ENCODE measurements around the gene ARHGAP31. TPM values are rescaled to one million over a fixed set of nuclear protein-coding genes. Genes with fewer than 3 reads are reported as not detected.

ARHGAP31 gene
- total and polyA plus RNA-seq, 7 donors = 3.5 to 18.0 (median 11.0) TPM

GRCh38 chr3:119349354-119350041 lies 55.3 kb downstream of the ARHGAP31 start:
- no peak overlapping the region for H3K4me3 ChIP-seq
- no peaks in the 10 kb centered on the region for H3K9me3 ChIP-seq
- intact Hi-C loops (cut with DNase I) = loop anchor here (10.0 kb wide), 1 partner anchor 75 kb away; no protein-coding TSS in a partner anchor
- H3K27me3 ChIP-seq = no peaks in the 10 kb centered on the region
- peak overlapping the region in 2 of 4 donors; percentile 23 to 40 for H3K27ac ChIP-seq
- H3K4me1 ChIP-seq = peaks cover 0 to 7% (median 2%) of the 10 kb centered on the region in 4 donors
- DNase-seq = no peak
- TF ChIP-seq EP300 (IDR thresholded peaks at IDR 0.05) = no peak
- TF ChIP-seq POLR2AphosphoS5 (IDR thresholded peaks at IDR 0.05) = no peak
- TF ChIP-seq POLR2A (IDR thresholded peaks at IDR 0.05) = no peak
- no peak for TF ChIP-seq CTCF (IDR thresholded peaks at IDR 0.05)
- H3K36me3 ChIP-seq = no peaks in the 10 kb centered on the region
- 61 to 70% methylated on average over 4 of the region's 4 CpGs for WGBS, 2 donors

- intact Hi-C loops (cut with DNase I) = loop anchor here (10.0 kb wide), 1 partner anchor 75 kb away; no protein-coding TSS in a partner anchor
- Histone ChIP-seq H3K27me3 (no peaks in the 10 kb centered on the region), H3K9me3 (no peaks in the 10 kb centered on the region), H3K36me3 (no peaks in the 10 kb centered on the region), H3K4me3 (no peak overlapping the region), H3K27ac (peak overlapping the region in 3 of 4 donors; percentile 23 to 40 (median 33)), H3K4me1 (peaks cover 0 to 7% (median 2%) of the 10 kb centered on the region in 4 donors)
- TF ChIP-seq CTCF (IDR thresholded peaks at IDR 0.05) (no peak), POLR2A (IDR thresholded peaks at IDR 0.05) (no peak), EP300 (IDR thresholded peaks at IDR 0.05) (no peak), POLR2AphosphoS5 (IDR thresholded peaks at IDR 0.05) (no peak)
- no peak for DNase-seq
- 65 to 76% methylated on average over 10 of the region's 10 CpGs for WGBS, 2 donors
These were observed 55.9 kb downstream of the ARHGAP31 start for GRCh38 chr3:119350114-119350513.

DNA sequence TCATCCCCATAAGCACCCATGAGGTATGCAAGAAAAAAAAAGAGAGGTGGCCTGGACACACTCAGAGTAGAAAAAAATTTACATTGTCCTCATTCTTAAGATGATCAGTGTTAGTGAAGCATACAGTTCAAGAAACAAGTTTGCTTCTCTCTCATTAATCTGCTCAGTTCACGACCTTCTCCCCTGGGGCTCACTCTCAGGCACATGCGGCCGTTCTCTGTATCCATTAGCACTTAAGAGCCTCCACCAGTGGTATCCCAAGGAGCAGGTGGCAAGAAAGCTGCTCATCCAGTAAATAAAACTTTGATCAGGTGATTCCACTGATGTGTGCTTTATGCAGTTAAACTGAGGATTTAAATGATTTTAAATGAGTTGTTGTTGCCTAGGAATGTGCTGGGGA lies 57.4 kb downstream of the ARHGAP31 start:
- H3K27ac ChIP-seq = peak overlapping the region in 1 of 4 donors; percentile 40
- H3K4me3 ChIP-seq = no peak overlapping the region
- no peaks in the 10 kb centered on the region for H3K9me3 ChIP-seq
- no peaks in the 10 kb centered on the region for H3K36me3 ChIP-seq
- H3K27me3 ChIP-seq = no peaks in the 10 kb centered on the region
- DNase-seq = no peak
- intact Hi-C loops (cut with DNase I) = loop anchor here (10.0 kb wide), 1 partner anchor 77 kb away; no protein-coding TSS in a partner anchor
- peaks cover 0 to 7% (median 2%) of the 10 kb centered on the region in 4 donors for H3K4me1 ChIP-seq
- TF ChIP-seq POLR2A (IDR thresholded peaks at IDR 0.05) (no peak), POLR2AphosphoS5 (IDR thresholded peaks at IDR 0.05) (no peak), CTCF (IDR thresholded peaks at IDR 0.05) (no peak), EP300 (IDR thresholded peaks at IDR 0.05) (no peak)
- 81 to 83% methylated on average over 3 of the region's 3 CpGs for WGBS, 2 donors

GRCh38 chr3:119352034-119352609 lies 57.9 kb downstream of the ARHGAP31 start:
- intact Hi-C loops (cut with DNase I) = loop anchor here (10.0 kb wide), 1 partner anchor 77 kb away; no protein-coding TSS in a partner anchor
- no peak for DNase-seq
- no peaks in the 10 kb centered on the region for H3K36me3 ChIP-seq
- H3K27me3 ChIP-seq = no peaks in the 10 kb centered on the region
- peaks cover 0 to 7% (median 2%) of the 10 kb centered on the region in 4 donors for H3K4me1 ChIP-seq
- 53 to 84% methylated on average over 4 of the region's 4 CpGs for WGBS, 2 donors
- no peak for TF ChIP-seq POLR2A (IDR thresholded peaks at IDR 0.05)
- TF ChIP-seq CTCF (IDR thresholded peaks at IDR 0.05) = no peak
- TF ChIP-seq POLR2AphosphoS5 (IDR thresholded peaks at IDR 0.05) = no peak
- no peak for TF ChIP-seq EP300 (IDR thresholded peaks at IDR 0.05)
- H3K9me3 ChIP-seq = no peaks in the 10 kb centered on the region
- H3K27ac ChIP-seq = peak overlapping the region in 2 of 4 donors; percentile 10 to 20
- H3K4me3 ChIP-seq = no peak overlapping the region
